Activated T-helper 1 cell treated with anti-CD3 and anti-CD28 coated beads, Interleukin-12 subunit alpha, Interleukin-12 subunit beta, Interleukin-2, Interleukin-4 antibody, amounts not matched to agents 30 ng/mL and 10 ng/mL and 1 ng/mL, durations not matched to agents 14 hours and 24 hours and 36 hours (primary cell): ENCODE measurements around the gene METTL17. TPM values are rescaled to one million over a fixed set of nuclear protein-coding genes. Genes with fewer than 3 reads are reported as not detected.
"Not testable (repeated sequence)": the region's sequence is repeated elsewhere in the genome, so short reads cannot be mapped to it uniquely, and the experiment has no call there.

ENCODE experiments used
- DNase-seq: peaks from one replicate; pipeline ENCODE4 v3.0.0; 2021; ENCODE audit warnings: low spot score
- H3K27ac Mint-ChIP-seq: one replicate; pipeline ENCODE4 v1.8.0; 2021; ENCODE audit warnings: mild to moderate bottlenecking, mixed read lengths
- H3K27me3 Mint-ChIP-seq: one replicate; pipeline ENCODE4 v1.8.0; 2022; ENCODE audit warnings: mild to moderate bottlenecking, moderate library complexity, mixed read lengths; ENCODE audit not compliant: insufficient read depth
- H3K36me3 Mint-ChIP-seq: one replicate; pipeline ENCODE4 v1.8.0; 2021; ENCODE audit warnings: low read depth, mixed read lengths
- H3K4me1 Mint-ChIP-seq: one replicate; pipeline ENCODE4 v1.8.0; 2021; ENCODE audit warnings: low read depth, mixed read lengths
- H3K4me3 Mint-ChIP-seq: one replicate; pipeline ENCODE4 v1.8.0; 2021; ENCODE audit warnings: mild to moderate bottlenecking, moderate library complexity, mixed read lengths
- H3K9me3 Mint-ChIP-seq: one replicate; pipeline ENCODE4 v1.8.0; 2021; ENCODE audit warnings: mixed read lengths
- intact Hi-C: fragments of 100-400 bp; cut with micrococcal nuclease; formaldehyde crosslinking; loops from one replicate; pipeline ENCODE4 v1.15.1; 2024
- total RNA-seq: library from RNA; stranded (reverse); gene quantifications from 2 replicates; pipeline ENCODE4 v1.2.3, GENCODE V29; 2022

Gene METTL17
- total RNA-seq, 1 donor from 2014 or later: 96.1 TPM

- H3K36me3 Mint-ChIP-seq: no peaks in the 10 kb centered on the region
- H3K4me3 Mint-ChIP-seq: no peak overlapping the region
- H3K9me3 Mint-ChIP-seq: no peaks in the 10 kb centered on the region
- no peaks in the 10 kb centered on the region for H3K4me1 Mint-ChIP-seq
- DNase-seq: no peak
- intact Hi-C loops: no loop called here
- H3K27ac Mint-ChIP-seq: no peak overlapping the region
- peaks cover 23% of the 10 kb centered on the region for H3K27me3 Mint-ChIP-seq
Observed at GRCh38 chr14:21032326-21033132, 42.7 kb downstream of the METTL17 start.

DNA sequence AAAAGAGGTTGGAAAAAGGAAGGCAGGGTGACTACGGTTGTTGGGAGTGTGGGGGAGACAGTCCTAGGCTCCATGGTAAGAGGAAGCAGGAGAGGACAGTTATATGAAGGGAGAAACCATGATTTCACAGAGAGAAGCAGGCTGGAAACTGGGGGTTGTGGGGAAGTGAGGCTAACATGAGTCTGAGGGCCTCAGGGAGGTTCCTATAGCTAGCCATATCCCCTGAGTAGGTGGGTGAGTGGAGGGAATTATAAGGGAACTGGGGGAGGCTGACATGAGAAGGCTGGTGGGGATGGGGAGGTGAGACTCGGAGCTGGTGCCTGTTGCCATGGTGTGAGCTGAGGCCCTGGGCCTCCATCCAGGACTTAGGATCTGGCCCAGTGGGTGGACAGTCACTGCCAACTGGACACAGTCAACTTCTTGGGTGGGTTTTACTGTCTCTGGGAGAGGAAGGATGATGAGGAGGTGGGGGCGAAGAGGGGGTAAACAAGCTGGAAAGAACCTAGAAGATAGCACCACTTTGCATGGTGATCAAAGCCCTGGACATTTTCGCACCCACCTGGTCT, 43.4 kb downstream of the METTL17 start:
- no peaks in the 10 kb centered on the region for H3K9me3 Mint-ChIP-seq
- no peak for DNase-seq
- intact Hi-C loops: no loop called here
- no peaks in the 10 kb centered on the region for H3K4me1 Mint-ChIP-seq
- H3K27ac Mint-ChIP-seq: no peak overlapping the region
- H3K27me3 Mint-ChIP-seq: peaks cover 24% of the 10 kb centered on the region
- H3K4me3 Mint-ChIP-seq: no peak overlapping the region
- no peaks in the 10 kb centered on the region for H3K36me3 Mint-ChIP-seq

GRCh38 chr14:21034707-21035106, 44.9 kb downstream of the METTL17 start, which contains the start of gene RNASE13:
Gene RNASE13, minus strand, starts transcription at chr14:21034807. Its CDS starts 519 bp downstream, at chr14:21034288.
- Mint-ChIP-seq H3K9me3 (no peaks in the 10 kb centered on the region), H3K36me3 (no peaks in the 10 kb centered on the region), H3K27me3 (peaks cover 21% of the 10 kb centered on the region), H3K4me1 (no peaks in the 10 kb centered on the region), H3K27ac (no peak within 1 kb of the TSS), H3K4me3 (no peak within 1 kb of the TSS)
- DNase-seq: no peak
- intact Hi-C loops: no loop called here

DNA sequence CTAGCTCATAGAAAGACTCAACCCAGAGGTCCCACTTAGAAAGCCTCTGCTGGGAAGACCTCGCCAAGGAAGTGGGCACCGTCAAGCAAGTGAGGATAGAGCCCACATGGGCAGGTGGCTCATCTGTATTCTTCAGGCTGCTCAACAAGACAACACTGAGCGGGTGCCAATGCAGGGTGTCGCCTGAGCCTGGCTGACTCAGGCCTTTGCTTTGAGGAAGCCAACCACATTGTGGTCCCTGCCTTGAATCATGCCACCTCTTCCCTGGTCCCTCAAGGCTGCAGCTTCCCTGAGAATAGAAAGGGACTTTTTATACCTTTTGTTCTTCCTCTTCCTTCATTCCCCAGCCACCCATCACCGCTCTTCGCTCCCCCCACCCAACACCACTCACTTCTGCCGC, 47.0 kb downstream of the METTL17 start:
- H3K9me3 Mint-ChIP-seq: no peaks in the 10 kb centered on the region
- H3K36me3 Mint-ChIP-seq: no peaks in the 10 kb centered on the region
- no peaks in the 10 kb centered on the region for H3K4me1 Mint-ChIP-seq
- intact Hi-C loops: no loop called here
- H3K4me3 Mint-ChIP-seq: no peak overlapping the region
- peaks cover 21% of the 10 kb centered on the region for H3K27me3 Mint-ChIP-seq
- H3K27ac Mint-ChIP-seq: no peak overlapping the region
- no peak for DNase-seq

- Mint-ChIP-seq H3K36me3 (no peaks in the 10 kb centered on the region), H3K27me3 (peaks cover 18% of the 10 kb centered on the region), H3K4me1 (no peaks in the 10 kb centered on the region), H3K9me3 (no peaks in the 10 kb centered on the region), H3K27ac (no peak overlapping the region), H3K4me3 (no peak overlapping the region)
- DNase-seq: no peak
- intact Hi-C loops: no loop called here
Observed at GRCh38 chr14:21037156-21037555, 47.4 kb downstream of the METTL17 start.

DNA sequence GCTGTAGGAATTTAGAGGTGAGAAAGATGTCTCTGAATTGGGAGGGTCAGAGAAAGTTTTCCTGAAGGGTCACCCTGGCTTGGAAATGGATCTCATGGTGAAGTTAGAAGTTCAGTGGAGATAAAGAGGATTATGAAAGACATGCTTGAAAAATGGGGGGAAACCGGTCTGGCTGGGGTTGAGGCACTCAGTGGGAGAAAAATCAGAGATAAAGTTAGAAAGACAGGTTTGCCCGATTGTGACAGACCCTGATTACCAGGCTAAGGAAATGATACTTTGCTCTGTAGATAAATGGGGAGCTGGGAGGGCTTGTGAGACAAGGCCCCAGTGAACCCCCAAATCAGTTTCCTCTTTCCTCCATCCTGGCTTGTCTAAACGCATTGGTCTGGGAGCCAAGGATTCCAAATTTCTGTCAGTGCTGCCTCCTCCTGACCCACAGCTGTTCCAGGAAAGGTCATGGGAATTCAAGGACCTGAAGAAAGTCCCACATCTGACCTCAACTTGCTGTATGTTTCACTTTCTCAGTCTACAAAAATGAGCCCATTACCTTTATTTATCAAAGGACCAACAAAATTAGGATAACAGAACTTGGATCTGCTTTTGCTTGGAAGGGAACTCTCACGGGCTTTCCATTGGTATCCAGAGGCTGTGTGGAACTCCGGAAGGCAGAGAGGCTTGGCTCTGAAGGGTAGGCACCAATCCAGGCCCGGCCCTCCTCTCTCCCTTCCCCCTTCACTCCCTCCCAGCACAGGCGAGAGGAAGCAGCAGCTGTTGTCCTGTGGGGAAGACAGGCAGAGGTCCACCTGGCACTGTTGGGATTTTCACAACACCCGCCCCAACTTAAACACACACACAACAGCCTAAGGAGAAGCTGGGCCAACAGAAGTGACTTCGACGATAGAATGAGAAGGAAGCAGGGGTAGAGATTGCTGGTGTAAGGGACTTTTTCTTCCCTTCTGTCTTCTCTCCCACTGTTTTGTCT, 49.0 kb downstream of the METTL17 start:
- Mint-ChIP-seq H3K9me3 (no peaks in the 10 kb centered on the region), H3K4me1 (no peaks in the 10 kb centered on the region), H3K27me3 (peaks cover 17% of the 10 kb centered on the region), H3K4me3 (no peak overlapping the region), H3K27ac (no peak overlapping the region), H3K36me3 (no peaks in the 10 kb centered on the region)
- DNase-seq: no peak
- intact Hi-C loops: no loop called here

DNA sequence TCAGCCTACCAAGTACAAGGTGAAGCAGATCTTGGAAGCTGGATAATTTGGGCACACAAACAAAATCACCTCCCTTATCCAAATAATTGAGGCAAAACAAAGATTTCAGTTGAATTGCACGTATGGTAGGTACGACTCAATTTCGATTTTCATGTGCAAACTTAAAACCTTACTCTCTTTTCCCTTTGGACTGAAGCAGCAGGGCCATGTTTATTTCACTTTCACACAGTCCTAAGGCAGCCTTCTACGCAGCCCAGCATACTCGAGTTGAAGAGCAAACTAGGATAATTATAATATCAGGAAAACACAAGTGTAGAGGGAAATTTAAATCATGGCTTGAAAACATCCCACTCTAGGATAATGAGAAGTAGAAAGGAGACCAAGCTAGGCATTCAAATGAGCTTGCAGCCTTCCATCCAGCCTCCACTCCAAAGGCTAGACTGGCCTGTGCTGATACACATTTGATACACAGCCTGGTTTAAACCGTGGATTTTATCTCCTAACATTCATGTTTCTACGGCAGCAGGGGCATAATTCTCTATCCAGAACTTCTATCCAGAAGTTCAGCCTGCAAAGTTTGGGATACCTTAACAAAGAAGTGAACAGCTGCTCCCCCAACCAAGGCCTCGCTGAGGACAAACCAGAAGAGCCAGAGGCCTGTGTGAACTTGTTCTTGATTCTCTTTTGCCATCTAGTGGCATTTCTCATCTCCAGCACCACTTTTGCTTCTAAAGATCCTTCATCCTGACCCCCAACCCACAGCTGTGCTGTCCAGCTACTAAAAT, 50.0 kb downstream of the METTL17 start:
- intact Hi-C loops: loop anchor here (1.0 kb wide), 1 partner anchor 25 kb away; no protein-coding TSS in a partner anchor
- H3K4me3 Mint-ChIP-seq: no peak overlapping the region
- DNase-seq: no peak
- H3K9me3 Mint-ChIP-seq: no peaks in the 10 kb centered on the region
- no peak overlapping the region for H3K27ac Mint-ChIP-seq
- peaks cover 20% of the 10 kb centered on the region for H3K27me3 Mint-ChIP-seq
- H3K4me1 Mint-ChIP-seq: no peaks in the 10 kb centered on the region
- H3K36me3 Mint-ChIP-seq: no peaks in the 10 kb centered on the region

DNA sequence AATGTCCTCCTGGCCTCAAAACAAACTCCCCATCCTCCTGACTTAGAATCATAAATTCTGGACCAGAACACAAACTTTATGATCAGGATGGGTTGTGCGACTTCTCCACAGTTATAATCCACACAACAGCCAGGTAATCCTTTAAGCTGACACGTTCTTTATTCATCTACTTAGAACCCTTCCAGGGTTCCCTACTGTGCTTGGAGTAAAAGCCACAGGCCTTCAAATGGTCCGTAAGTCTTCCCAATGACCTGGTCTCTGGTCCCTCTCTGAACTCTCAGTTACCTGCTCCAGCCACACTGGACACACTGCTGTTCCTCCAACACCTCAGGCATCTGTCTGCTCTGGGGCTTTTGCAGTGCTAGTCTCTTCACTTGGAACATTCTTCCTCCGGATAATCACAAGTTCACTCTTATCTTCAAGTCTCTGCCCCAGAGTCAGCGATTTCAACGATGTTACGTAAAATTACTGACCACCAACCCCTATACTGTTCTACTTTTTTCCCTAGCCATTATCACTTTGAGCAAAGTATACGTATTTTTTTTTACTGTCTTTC, 50.7 kb downstream of the METTL17 start:
- no peak overlapping the region for H3K27ac Mint-ChIP-seq
- H3K27me3 Mint-ChIP-seq: peaks cover 23% of the 10 kb centered on the region
- H3K4me3 Mint-ChIP-seq: no peak overlapping the region
- H3K4me1 Mint-ChIP-seq: no peaks in the 10 kb centered on the region
- intact Hi-C loops: loop anchor here (1.0 kb wide), 1 partner anchor 26 kb away; no protein-coding TSS in a partner anchor
- no peaks in the 10 kb centered on the region for H3K9me3 Mint-ChIP-seq
- DNase-seq: no peak
- no peaks in the 10 kb centered on the region for H3K36me3 Mint-ChIP-seq

GRCh38 chr14:21040941-21041340, 51.2 kb downstream of the METTL17 start:
- peaks cover 23% of the 10 kb centered on the region for H3K27me3 Mint-ChIP-seq
- not testable (repeated sequence) for DNase-seq, H3K4me3 Mint-ChIP-seq, H3K27ac Mint-ChIP-seq, H3K36me3 Mint-ChIP-seq, H3K9me3 Mint-ChIP-seq, H3K4me1 Mint-ChIP-seq
- intact Hi-C loops: loop anchor here (1.0 kb wide), 1 partner anchor 27 kb away; no protein-coding TSS in a partner anchor

GRCh38 chr14:21041676-21042433, 52.1 kb downstream of the METTL17 start, which contains the start of gene RNASE7:
Gene RNASE7, plus strand, starts transcription at chr14:21042362. Its CDS starts 631 bp downstream, at chr14:21042993.
- Mint-ChIP-seq H3K9me3 (no peaks in the 10 kb centered on the region), H3K4me1 (no peaks in the 10 kb centered on the region), H3K27ac (no peak within 1 kb of the TSS), H3K27me3 (peaks cover 20% of the 10 kb centered on the region), H3K36me3 (no peaks in the 10 kb centered on the region), H3K4me3 (no peak within 1 kb of the TSS)
- DNase-seq: no peak
- intact Hi-C loops: no loop called here

DNA sequence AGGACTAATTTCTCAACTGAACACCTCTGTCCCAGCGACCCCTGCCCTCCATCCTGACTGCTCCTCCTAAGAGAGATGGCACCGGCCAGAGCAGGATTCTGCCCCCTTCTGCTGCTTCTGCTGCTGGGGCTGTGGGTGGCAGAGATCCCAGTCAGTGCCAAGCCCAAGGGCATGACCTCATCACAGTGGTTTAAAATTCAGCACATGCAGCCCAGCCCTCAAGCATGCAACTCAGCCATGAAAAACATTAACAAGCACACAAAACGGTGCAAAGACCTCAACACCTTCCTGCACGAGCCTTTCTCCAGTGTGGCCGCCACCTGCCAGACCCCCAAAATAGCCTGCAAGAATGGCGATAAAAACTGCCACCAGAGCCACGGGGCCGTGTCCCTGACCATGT, 53.1 kb downstream of the METTL17 start:
- intact Hi-C loops: no loop called here
- H3K4me3 Mint-ChIP-seq: no peak overlapping the region
- H3K36me3 Mint-ChIP-seq: no peaks in the 10 kb centered on the region
- no peaks in the 10 kb centered on the region for H3K4me1 Mint-ChIP-seq
- no peaks in the 10 kb centered on the region for H3K9me3 Mint-ChIP-seq
- peaks cover 20% of the 10 kb centered on the region for H3K27me3 Mint-ChIP-seq
- H3K27ac Mint-ChIP-seq: no peak overlapping the region
- no peak for DNase-seq
